ACC112 (cell line): ENCODE results near the gene OR5AU1.

Source experiments
- H2AFZ ChIP-seq: fragments of 200-600 bp; sonication (generic); one replicate; pipeline ENCODE4 v1.6.0; 2017; ENCODE audit warnings: antibody characterized with exemption, low read length; ENCODE audit not compliant: unreplicated experiment
- H3K27ac ChIP-seq: fragments of 200-600 bp; sonication (generic); 2 replicates; pipeline ENCODE4 v1.5.1; 2014; ENCODE audit warnings: low read depth, mild to moderate bottlenecking, antibody characterized with exemption, low read length, moderate library complexity
- H3K27me3 ChIP-seq: fragments of 200-600 bp; sonication (generic); 2 replicates; pipeline ENCODE4 v1.6.1; 2014; ENCODE audit warnings: mild to moderate bottlenecking, antibody characterized with exemption, low read length, moderate library complexity, mixed read lengths; ENCODE audit not compliant: insufficient read depth
- H3K36me3 ChIP-seq: fragments of 200-600 bp; sonication (generic); 2 replicates; pipeline ENCODE4 v1.6.1; 2016; ENCODE audit warnings: mild to moderate bottlenecking, antibody characterized with exemption, low read length, moderate library complexity, mixed read lengths; ENCODE audit not compliant: insufficient read depth
- H3K4me1 ChIP-seq: fragments of 200-600 bp; sonication (generic); one replicate; pipeline ENCODE4 v1.6.1; 2016; ENCODE audit warnings: low read length, mixed read lengths; ENCODE audit not compliant: insufficient read depth, unreplicated experiment, control insufficient read depth
- H3K4me3 ChIP-seq: fragments of 200-600 bp; sonication (generic); 2 replicates; pipeline ENCODE4 v1.5.1; 2014; ENCODE audit warnings: mild to moderate bottlenecking, low read depth, low read length
- H3K79me2 ChIP-seq: fragments of 200-600 bp; sonication (generic); one replicate; pipeline ENCODE4 v1.6.0; 2016; ENCODE audit warnings: low read length; ENCODE audit not compliant: control insufficient read depth, unreplicated experiment, insufficient read depth

The OR5AU1 gene

DNA sequence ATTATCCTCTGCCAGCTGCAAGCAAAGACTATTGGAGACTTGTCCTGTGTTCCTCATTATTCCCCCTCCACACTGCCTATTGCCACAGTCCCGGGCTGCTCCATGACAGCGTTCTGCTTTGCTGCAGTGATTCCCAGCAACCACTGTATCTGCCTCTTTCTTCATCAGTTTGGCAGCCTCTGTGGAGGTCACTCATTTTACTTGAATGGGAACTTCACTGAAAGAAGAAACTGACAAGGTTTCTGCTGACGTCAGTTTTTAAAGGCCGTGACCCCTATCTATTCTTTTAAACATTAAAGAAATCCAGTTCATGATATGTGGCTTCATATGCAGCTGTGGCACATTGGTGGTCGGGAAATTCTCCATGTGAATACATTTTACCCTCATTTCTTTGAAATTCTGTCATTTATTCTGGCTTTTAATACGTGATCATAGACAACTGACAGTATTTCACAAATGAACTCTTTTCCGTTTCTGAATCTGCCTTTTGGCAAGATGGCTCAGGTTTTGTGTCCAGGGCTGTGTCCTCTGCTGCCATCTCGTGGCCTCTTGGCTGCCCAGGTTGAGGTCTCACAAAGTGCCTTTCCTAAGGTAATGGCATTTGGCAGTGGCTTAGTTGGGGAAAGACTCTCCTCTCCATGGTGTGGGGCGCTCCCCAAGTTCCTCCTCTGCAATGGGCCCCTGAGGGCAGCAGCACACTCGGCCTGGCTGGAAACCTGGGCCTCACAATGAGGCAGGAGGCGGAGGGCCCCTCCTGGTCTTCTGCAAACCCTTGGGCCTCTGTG lies 49.2 kb downstream of the OR5AU1 start:
- peaks cover 47% of the 10 kb centered on the region for H3K4me1 ChIP-seq
- H3K27me3 ChIP-seq: no peaks in the 10 kb centered on the region; the same call in 1 of the 2 replicates
- peak overlapping the region; percentile 83 for H2AFZ ChIP-seq
- H3K79me2 ChIP-seq: no peaks in the 10 kb centered on the region
- H3K4me3 ChIP-seq: peak overlapping the region; percentile 28
- no peaks in the 10 kb centered on the region for H3K36me3 ChIP-seq
- H3K27ac ChIP-seq: peak overlapping the region; percentile 91

DNA sequence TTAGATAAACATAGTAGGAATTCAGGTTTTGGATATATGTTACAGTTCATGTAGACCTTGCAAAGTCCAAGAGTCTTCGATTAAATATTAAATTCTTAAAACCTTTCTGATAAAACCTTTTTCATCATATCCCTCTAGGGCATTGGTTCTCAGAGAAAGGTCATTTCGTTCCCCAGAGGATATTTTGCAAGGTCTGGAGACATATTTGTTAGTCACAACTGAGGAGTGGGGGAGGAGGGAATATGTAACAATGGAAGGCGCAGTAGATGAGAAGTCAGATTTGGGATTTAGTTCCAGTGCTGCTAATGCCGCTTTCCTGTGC lies 49.7 kb downstream of the OR5AU1 start:
- Histone ChIP-seq H3K27me3 (no peaks in the 10 kb centered on the region; the same call in 1 of the 2 replicates), H3K4me1 (peaks cover 47% of the 10 kb centered on the region), H2AFZ (peak overlapping the region; percentile 83), H3K36me3 (no peaks in the 10 kb centered on the region), H3K79me2 (no peaks in the 10 kb centered on the region), H3K4me3 (peak overlapping the region; percentile 28), H3K27ac (peak overlapping the region; percentile 91)

DNA sequence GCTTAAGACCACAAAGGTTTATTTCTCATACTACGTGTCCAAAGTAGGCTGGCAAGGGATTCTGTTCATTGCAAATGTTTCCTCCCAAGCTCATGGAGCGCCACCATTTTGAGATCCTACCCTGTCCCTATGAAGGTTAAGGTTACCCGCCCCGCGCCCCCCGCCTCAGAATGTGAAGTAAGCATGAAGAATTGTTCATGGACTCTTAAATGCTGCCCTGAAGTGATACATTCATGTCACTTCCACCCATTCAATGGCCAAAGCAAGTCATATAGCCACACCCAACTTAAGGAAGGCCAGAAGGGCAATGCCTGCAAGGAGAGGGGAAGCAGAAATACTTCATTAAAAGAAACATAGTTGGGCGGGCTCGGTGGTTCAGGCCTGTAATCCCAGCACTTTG lies 50.8 kb downstream of the OR5AU1 start:
- H3K4me3 ChIP-seq: no peak overlapping the region; the same call in 1 of the 2 replicates
- H3K27me3 ChIP-seq: no peaks in the 10 kb centered on the region
- no peak overlapping the region for H2AFZ ChIP-seq
- H3K36me3 ChIP-seq: no peaks in the 10 kb centered on the region
- peak overlapping the region; percentile 92; the same call in 1 of the 2 replicates for H3K27ac ChIP-seq
- no peaks in the 10 kb centered on the region for H3K79me2 ChIP-seq
- peaks cover 47% of the 10 kb centered on the region for H3K4me1 ChIP-seq
